Uterus (tissue), 2 donors: ENCODE measurements around the gene SF3B6.

ENCODE experiments used
- POLR2A ChIP-seq, 2 donors: fragments of 450-650 bp; IDR thresholded peaks; one replicate each; pipeline ENCODE4 v1.6.1; 2016; ENCODE audit warnings: antibody characterized with exemption in 2 of 2, mild to moderate bottlenecking in 1 of 2, moderate library complexity in 1 of 2
- TF ChIP-seq, protein P1 (sequence below), 4 experiments: fragments of 200-600 bp in 2 of 4; fragments of 450-650 bp in 2 of 4; sonication (generic) in 2 of 4; IDR thresholded peaks; one replicate each; pipeline ENCODE4 v1.5.1; 2016 to 2019; ENCODE audit warnings: antibody characterized with exemption in 4 of 4, mild to moderate bottlenecking in 2 of 4, moderate library complexity in 1 of 4

DNA sequence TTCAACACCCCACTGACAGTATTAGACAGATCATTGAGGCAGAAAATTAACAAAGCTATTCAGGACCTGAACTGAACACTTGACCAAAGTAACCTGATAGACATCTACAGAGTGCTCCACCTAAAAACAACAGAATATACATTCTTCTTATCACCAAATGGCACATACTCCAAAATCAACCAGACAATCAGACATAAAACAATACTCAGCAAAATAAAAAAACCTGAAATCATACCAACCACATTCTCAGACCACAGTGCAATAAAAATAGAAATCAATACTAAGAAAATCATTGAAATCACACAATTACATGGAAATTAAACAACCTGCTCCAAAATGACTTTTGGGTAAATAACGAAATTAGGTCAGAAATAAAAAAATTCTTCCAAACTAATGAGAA is 31.2 kb upstream of the SF3B6 start:
- TF ChIP-seq, protein P1, sequence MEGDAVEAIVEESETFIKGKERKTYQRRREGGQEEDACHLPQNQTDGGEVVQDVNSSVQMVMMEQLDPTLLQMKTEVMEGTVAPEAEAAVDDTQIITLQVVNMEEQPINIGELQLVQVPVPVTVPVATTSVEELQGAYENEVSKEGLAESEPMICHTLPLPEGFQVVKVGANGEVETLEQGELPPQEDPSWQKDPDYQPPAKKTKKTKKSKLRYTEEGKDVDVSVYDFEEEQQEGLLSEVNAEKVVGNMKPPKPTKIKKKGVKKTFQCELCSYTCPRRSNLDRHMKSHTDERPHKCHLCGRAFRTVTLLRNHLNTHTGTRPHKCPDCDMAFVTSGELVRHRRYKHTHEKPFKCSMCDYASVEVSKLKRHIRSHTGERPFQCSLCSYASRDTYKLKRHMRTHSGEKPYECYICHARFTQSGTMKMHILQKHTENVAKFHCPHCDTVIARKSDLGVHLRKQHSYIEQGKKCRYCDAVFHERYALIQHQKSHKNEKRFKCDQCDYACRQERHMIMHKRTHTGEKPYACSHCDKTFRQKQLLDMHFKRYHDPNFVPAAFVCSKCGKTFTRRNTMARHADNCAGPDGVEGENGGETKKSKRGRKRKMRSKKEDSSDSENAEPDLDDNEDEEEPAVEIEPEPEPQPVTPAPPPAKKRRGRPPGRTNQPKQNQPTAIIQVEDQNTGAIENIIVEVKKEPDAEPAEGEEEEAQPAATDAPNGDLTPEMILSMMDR (IDR thresholded peaks at IDR 0.05): no peak
- TF ChIP-seq POLR2A (IDR thresholded peaks at IDR 0.05): no peak
